Fibroblast of the conjunctiva (primary cell): ENCODE measurements around the gene CENPVL1.
"Not testable (repeated sequence)": the region's sequence is repeated elsewhere in the genome, so short reads cannot be mapped to it uniquely, and the experiment has no call there.

Experiments
- DNase-seq: peaks from one replicate; pipeline ENCODE4 v3.0.0-alpha.2; 2010; ENCODE audit warnings: low read depth

Gene CENPVL1

GRCh38 chrX:51710277-51711164, at the start of gene CENPVL1:
Gene CENPVL1, plus strand, starts transcription at chrX:51710512. Its CDS starts 0 bp downstream, at chrX:51710512.
- DNase-seq = not testable (repeated sequence)

- DNase-seq = no peak
These were observed 44.3 kb upstream of the CENPVL1 start for GRCh38 chrX:51665981-51666380.

GRCh38 chrX:51679689-51680433, 30.5 kb upstream of the CENPVL1 start:
- not testable (repeated sequence) for DNase-seq

- DNase-seq = not testable (repeated sequence)
These were observed 28.2 kb upstream of the CENPVL1 start for GRCh38 chrX:51681808-51682719.

GRCh38 chrX:51682720-51683062, 27.6 kb upstream of the CENPVL1 start, which contains the start of gene CENPVL2:
Gene CENPVL2, minus strand, starts transcription at chrX:51682831. Its CDS starts 0 bp downstream, at chrX:51682831.
- DNase-seq = not testable (repeated sequence)

- no peak for DNase-seq
These were observed 16.1 kb upstream of the CENPVL1 start for GRCh38 chrX:51694254-51694653.

GRCh38 chrX:51697397-51697796, 12.9 kb upstream of the CENPVL1 start:
- DNase-seq = no peak

- DNase-seq = not testable (repeated sequence)
These were observed 2.8 kb downstream of the CENPVL1 start for GRCh38 chrX:51712943-51713647.

GRCh38 chrX:51728202-51728601, 17.9 kb downstream of the CENPVL1 start:
- no peak for DNase-seq

- no peak for DNase-seq
These were observed 26.8 kb downstream of the CENPVL1 start for GRCh38 chrX:51737091-51737490.

- no peak for DNase-seq
These were observed 32.3 kb downstream of the CENPVL1 start for GRCh38 chrX:51742586-51742985.

GRCh38 chrX:51743179-51743957, 33.1 kb downstream of the CENPVL1 start, which contains the start of gene GSPT2:
Gene GSPT2, plus strand, starts transcription at chrX:51743442. Its CDS starts 185 bp downstream, at chrX:51743627.
- DNase-seq = peak; percentile 59

- DNase-seq = no peak
These were observed 37.4 kb downstream of the CENPVL1 start for GRCh38 chrX:51747671-51748070.

GRCh38 chrX:51759055-51759839, 48.9 kb downstream of the CENPVL1 start:
- DNase-seq = no peak

- DNase-seq = no peak
These were observed 50.3 kb downstream of the CENPVL1 start for GRCh38 chrX:51760657-51761056.
